GM12878 (cell line): ENCODE results near the gene A3GALT2. TPM values are rescaled to one million over a fixed set of nuclear protein-coding genes. Genes with fewer than 3 reads are reported as not detected.
A peak's percentile ranks its signal among the peaks of the same experiment; 100 is the strongest.

Source experiments
- ATAC-seq: fragments of 200-7000 bp; cut with Tn5 transposase; 3 replicates; pipeline ENCODE4 v1.9.1; 2020; ENCODE audit warnings: mild to moderate bottlenecking, moderate library complexity
- BruUV-seq: library from RNA; stranded (reverse); fragments of 400-500 nt; replicated peaks from 2 replicates; lab custom pipeline; 2021; lab: Mats Ljungman, UMichigan
- CTCF ChIA-PET: fragments of 300-600 bp; sonication (Branson Sonifier 250); formaldehyde crosslinking; extraction: SDS; loops from one replicate; lab custom pipeline; 2021; ENCODE audit warnings: inconsistent platforms; lab: Yijun Ruan, JAX
- POLR2A ChIA-PET: fragments of 350-600 bp; formaldehyde crosslinking; extraction: SDS; loops from one replicate; lab custom pipeline; 2021; ENCODE audit warnings: inconsistent platforms; lab: Charles Lee
- RAD21 ChIA-PET: fragments of 300-600 bp; sonication (Branson Sonifier 250); formaldehyde crosslinking; loops from one replicate; lab custom pipeline; 2023; ENCODE audit warnings: antibody characterized with exemption; ENCODE audit not compliant: unreplicated experiment; lab: Charles Lee
- SMC1A ChIA-PET: fragments of 300-600 bp; sonication (Branson Sonifier 250); formaldehyde crosslinking; loops from one replicate; lab custom pipeline; 2023; ENCODE audit not compliant: unreplicated experiment, uncharacterized antibody; lab: Charles Lee
- DNase-seq: peaks from one replicate; pipeline ENCODE4 v3.0.0-alpha.2; 2011; ENCODE audit warnings: low read depth, low spot score
- FAIRE-seq: peaks from 3 replicates; lab custom pipeline; 2011; peaks lifted over from hg19 to GRCh38; lab: Jason Lieb, UNC
- H2AFZ ChIP-seq: 2 replicates; pipeline ENCODE4 v1.6.0; 2011; ENCODE audit warnings: low read depth, low read length, control low read depth; ENCODE audit not compliant: control insufficient read depth
- H3K27ac ChIP-seq: 2 replicates; pipeline ENCODE4 v1.5.1; 2011; ENCODE audit warnings: control low read depth; ENCODE audit not compliant: control insufficient read depth, insufficient read depth
- H3K27me3 ChIP-seq, 2 experiments: replicated peaks in 1 of 2; 2 replicates each; pipeline versions ENCODE4 v1.6.0 to v1.6.1; 2011; ENCODE audit warnings: low read length in 1 of 2; ENCODE audit not compliant: control insufficient read depth in 2 of 2, insufficient read depth in 2 of 2
- H3K36me3 ChIP-seq, 2 experiments: 2 replicates each; pipeline ENCODE4 v1.5.1; 2011; ENCODE audit warnings: low read length in 1 of 2; ENCODE audit not compliant: control insufficient read depth in 2 of 2, insufficient read depth in 2 of 2
- H3K4me1 ChIP-seq: 2 replicates; pipeline ENCODE4 v1.6.1; 2011; ENCODE audit warnings: mild to moderate bottlenecking, low read length, moderate library complexity, mixed read lengths; ENCODE audit not compliant: control insufficient read depth, insufficient read depth
- H3K4me2 ChIP-seq: 2 replicates; pipeline ENCODE4 v1.6.0; 2011; ENCODE audit warnings: control low read depth; ENCODE audit not compliant: control insufficient read depth, insufficient read depth
- H3K4me3 ChIP-seq: fragments of 200-600 bp; sonication (generic); 2 replicates; pipeline ENCODE4 v1.5.1; 2016
- H3K79me2 ChIP-seq: 2 replicates; pipeline ENCODE4 v1.6.0; 2011; ENCODE audit warnings: low read length; ENCODE audit not compliant: control insufficient read depth, insufficient read depth
- H3K9ac ChIP-seq: 2 replicates; pipeline ENCODE4 v1.8.0; 2011; ENCODE audit warnings: low read length, control low read depth, mixed read lengths; ENCODE audit not compliant: control insufficient read depth, insufficient read depth
- H3K9me3 ChIP-seq: replicated peaks from 3 replicates; pipeline ENCODE4 v1.5.1; 2011; ENCODE audit warnings: mild to moderate bottlenecking, low read length; ENCODE audit not compliant: control insufficient read depth, insufficient read depth
- H4K20me1 ChIP-seq: 2 replicates; pipeline ENCODE4 v1.6.0; 2011; ENCODE audit not compliant: control insufficient read depth, insufficient read depth
- BACH1 ChIP-seq: fragments of 450-650 bp; IDR thresholded peaks from 2 replicates; pipeline ENCODE4 v1.6.1; 2017; ENCODE audit warnings: mild to moderate bottlenecking, borderline replicate concordance
- EP300 ChIP-seq, 2 experiments: fragments of 150-350 bp in 1 of 2; IDR thresholded peaks; 2 replicates each; pipeline ENCODE4 v1.6.1; 2011 to 2012; ENCODE audit warnings: low read depth in 2 of 2, low read length in 2 of 2, borderline replicate concordance in 1 of 2, improper control_type of control experiment in 1 of 2, inconsistent platforms in 1 of 2; ENCODE audit not compliant: control insufficient read depth in 1 of 2
- NKRF ChIP-seq: fragments of 450-650 bp; conservative IDR thresholded peaks from 2 replicates; pipeline ENCODE4 v1.6.1; 2017; ENCODE audit warnings: mild to moderate bottlenecking, moderate library complexity
- PRDM15 ChIP-seq: fragments of 450-650 bp; formaldehyde crosslinking; IDR thresholded peaks from 2 replicates; pipeline ENCODE4 v1.4.0; 2020; ENCODE audit warnings: mild to moderate bottlenecking, moderate library complexity
- SMARCA5 ChIP-seq: fragments of 450-650 bp; IDR thresholded peaks from 2 replicates; pipeline ENCODE4 v1.6.1; 2017; ENCODE audit warnings: mild to moderate bottlenecking
- SPI1 ChIP-seq: IDR thresholded peaks from 2 replicates; pipeline ENCODE4 v1.6.1; 2011; ENCODE audit warnings: low read depth, mild to moderate bottlenecking, low read length, moderate library complexity, borderline replicate concordance; ENCODE audit not compliant: insufficient read depth
- WRNIP1 ChIP-seq: IDR thresholded peaks from 2 replicates; pipeline ENCODE4 v1.6.1; 2011; ENCODE audit warnings: low read depth, low read length, improper control_type of control experiment, borderline replicate concordance
- ZBTB4 ChIP-seq: fragments of 450-650 bp; formaldehyde crosslinking; IDR thresholded peaks from 2 replicates; pipeline ENCODE4 v1.4.0; 2022; ENCODE audit warnings: mild to moderate bottlenecking, moderate library complexity
- ZNF207 ChIP-seq: fragments of 450-650 bp; IDR thresholded peaks from 2 replicates; pipeline ENCODE4 v1.6.1; 2014; ENCODE audit warnings: antibody characterized with exemption, mild to moderate bottlenecking, borderline replicate concordance
- ZNF274 ChIP-seq: IDR thresholded peaks from one replicate; pipeline ENCODE4 v1.8.0; 2011; ENCODE audit not compliant: insufficient read length, insufficient read depth
- WGBS: methylation state at CpG from one replicate; pipeline ENCODE4 v1.1.6; 2016; ENCODE audit warnings: low lambda C conversion rate; ENCODE audit not compliant: insufficient replicate concordance, insufficient coverage; ENCODE audit errors: missing lambda C conversion rate; 5-methylcytosine and 5-hydroxymethylcytosine counted together
- in situ Hi-C: fragments of 300-500 bp; cut with MboI; formaldehyde crosslinking; loops from 9 replicates; pipeline ENCODE4 v1.14.3; 2018; ENCODE audit warnings: mixed read lengths
- intact Hi-C: fragments of 100-400 bp; cut with micrococcal nuclease; formaldehyde crosslinking; loops from one replicate; pipeline ENCODE4 v1.14.2; 2022; ENCODE audit not compliant: unreplicated experiment
- polyA plus RNA-seq, 11 experiments: library from polyadenylated mRNA; depleted of rRNA in 4 of 11; unstranded in 6 of 11; stranded (reverse) in 5 of 11; fragments of >200 nt; fragmentation: Nextera tagmentation in 4 of 11; fragmentation: Illumina TruSeq in 1 of 11; extraction: Ambion mirVana in 4 of 11; extraction: Trizol in 1 of 11; gene quantifications; 1 replicate in 1 of 11; 2 replicates in 10 of 11; pipeline versions ENCODE4 v1.2.1 to v1.2.3, GENCODE V29; 2011 to 2016; ENCODE audit warnings: inconsistent platforms in 2 of 11, missing spikeins in 2 of 11, low read depth in 1 of 11
- total RNA-seq, 4 experiments: library from RNA; depleted of rRNA in 3 of 4; stranded (reverse); fragments of >200 nt in 3 of 4; fragmentation: Illumina TruSeq in 1 of 4; extraction: Trizol in 1 of 4; gene quantifications; 2 replicates each; pipeline versions ENCODE4 v1.2.1 to v1.2.3, GENCODE V29; 2013 to 2021
- TF ChIP-seq, protein P1 (sequence below): IDR thresholded peaks from 2 replicates; pipeline ENCODE4 v1.6.1; 2011; ENCODE audit warnings: borderline replicate concordance, low read depth, mild to moderate bottlenecking, moderate library complexity, mixed read lengths, low read length; ENCODE audit not compliant: insufficient read depth; ENCODE audit errors: extremely low read length

The A3GALT2 gene
- total and polyA plus RNA-seq, 10 of the 15 experiments (the other 5 are each of a cell fraction or from before 2014, with no cell fraction given), result not detected

GRCh38 chr1:33338440-33339211 is 17.7 kb upstream of the A3GALT2 start:
- FAIRE-seq, result no peak
- Histone ChIP-seq H3K36me3 (peaks cover 2 to 15% of the 10 kb centered on the region in 2 experiments), H2AFZ (no peak overlapping the region), H3K27ac (no peak overlapping the region), H4K20me1 (no peaks in the 10 kb centered on the region), H3K79me2 (peaks cover 53% of the 10 kb centered on the region), H3K4me1 (peaks cover 20% of the 10 kb centered on the region), H3K4me3 (no peak overlapping the region), H3K9me3 (no peaks in the 10 kb centered on the region), H3K9ac (no peak overlapping the region), H3K4me2 (peak overlapping the region; percentile 22; the same call in 1 of the 2 replicates), H3K27me3 (no peaks in the 10 kb centered on the region)
- BruUV-seq, result no TSS peak
- in situ Hi-C loops (no loop called here), intact Hi-C loops (no loop called here)
- RAD21 ChIA-PET, result interaction anchor here (1.5 to 1.9 kb wide), 2 partner anchors 12 to 43 kb away, joined by 5 to 7 read pairs; no protein-coding TSS in a partner anchor
- no peak; the same call in 2 of the 3 replicates for ATAC-seq
- CTCF ChIA-PET, result interaction anchor here (0.6 to 2.8 kb wide), 4 partner anchors 24 to 201 kb away, joined by 3 to 24 read pairs (median 4); no protein-coding TSS in a partner anchor
- POLR2A ChIA-PET, result interaction anchor here (0.5 to 1.2 kb wide), 4 partner anchors 11 to 122 kb away, joined by 3 to 7 read pairs (median 4); no protein-coding TSS in a partner anchor
- DNase-seq, result no peak
- WGBS, result 87% methylated on average over 14 of the region's 14 CpGs
- SMC1A ChIA-PET, result interaction anchor here (0.6 to 1.6 kb wide), 3 partner anchors 8 to 59 kb away, joined by 3 to 6 read pairs (median 3); no protein-coding TSS in a partner anchor
- TF ChIP-seq SMARCA5 (no peak), EP300 (IDR thresholded peaks at IDR 0.05; ENCODE audit: borderline replicate concordance in 1 of 2, control insufficient read depth in 1 of 2, low read depth in 2 of 2, low read length in 2 of 2) (no peak), BACH1 (no peak), PRDM15 (CRISPR knock-in tag) (no peak), ZNF274 (no peak), SPI1 (no peak), ZNF207 (no peak), NKRF (no peak), ZBTB4 (CRISPR knock-in tag) (no peak), WRNIP1 (no peak)
- TF ChIP-seq, protein P1, sequence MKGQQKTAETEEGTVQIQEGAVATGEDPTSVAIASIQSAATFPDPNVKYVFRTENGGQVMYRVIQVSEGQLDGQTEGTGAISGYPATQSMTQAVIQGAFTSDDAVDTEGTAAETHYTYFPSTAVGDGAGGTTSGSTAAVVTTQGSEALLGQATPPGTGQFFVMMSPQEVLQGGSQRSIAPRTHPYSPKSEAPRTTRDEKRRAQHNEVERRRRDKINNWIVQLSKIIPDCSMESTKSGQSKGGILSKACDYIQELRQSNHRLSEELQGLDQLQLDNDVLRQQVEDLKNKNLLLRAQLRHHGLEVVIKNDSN, result no peak
